ENCODE results near the gene CAMK2D.

The CAMK2D gene

GRCh38 chr4:113500424-113500823 is 261.1 kb downstream of the CAMK2D start:
- H2BK12ac ChIP-seq (ENCODE audit: low read length): no peak overlapping the region
- H2BK5ac ChIP-seq (ENCODE audit: low read length): no peak overlapping the region
- no peak overlapping the region for H3K14ac ChIP-seq (ENCODE audit: low read length)
- no peak overlapping the region for H3K27ac ChIP-seq (replicated peaks; ENCODE audit: low read length)
- peaks cover 5 to 9% of the 10 kb centered on the region in 2 donors for H3K9me3 ChIP-seq (replicated peaks in 1 of 2; ENCODE audit: control insufficient read depth in 2 of 2, insufficient read depth in 1 of 2, low read depth in 1 of 2, low read length in 2 of 2)
- no CpG with 5 or more reads among the region's 4 CpGs for WGBS, 2 donors (ENCODE audit: extremely low coverage in 2 of 2, insufficient read length in 2 of 2, insufficient replicate concordance in 1 of 2)
- no peaks in the 10 kb centered on the region for H3K79me1 ChIP-seq (ENCODE audit: low read depth, low read length)
- H3K9ac ChIP-seq (ENCODE audit: low read depth, low read length, poor library complexity): no peak overlapping the region
- peaks cover 2% of the 10 kb centered on the region in 2 donors for H3K4me1 ChIP-seq (ENCODE audit: control insufficient read depth in 2 of 2, insufficient read depth in 1 of 2, low read depth in 1 of 2, low read length in 2 of 2)
- H2AFZ ChIP-seq (ENCODE audit: low read length): no peak overlapping the region
- H3K4me2 ChIP-seq (ENCODE audit: insufficient read depth, low read length, poor library complexity, severe bottlenecking): no peak overlapping the region
- no peak overlapping the region for H2AK5ac ChIP-seq (ENCODE audit: low read depth, low read length)
- H3K4ac ChIP-seq (ENCODE audit: low read length): no peak overlapping the region
- H4K91ac ChIP-seq (ENCODE audit: low read depth, low read length, poor library complexity): no peak overlapping the region
- no peaks in the 10 kb centered on the region for H3K27me3 ChIP-seq (ENCODE audit: control insufficient read depth in 3 of 3, insufficient read depth in 3 of 3, low read depth in 1 of 3, low read length in 3 of 3)
- H3K4me3 ChIP-seq (ENCODE audit: low read length in 2 of 2): no peak overlapping the region
- H3K36me3 ChIP-seq (replicated peaks in 1 of 2; ENCODE audit: control insufficient read depth in 2 of 2, insufficient read depth in 2 of 2, low read length in 2 of 2): peaks cover 8 to 17% of the 10 kb centered on the region in 2 donors
- H4K8ac ChIP-seq (ENCODE audit: low read depth, low read length): no peak overlapping the region
- no peak overlapping the region for H3K18ac ChIP-seq (ENCODE audit: low read length)
- H2BK15ac ChIP-seq (ENCODE audit: low read length): no peak overlapping the region
- DNase-seq (ENCODE audit: low spot score): no peak
- H3K23ac ChIP-seq (ENCODE audit: low read depth, low read length, poor library complexity): no peak overlapping the region
- H2BK120ac ChIP-seq (ENCODE audit: low read depth, low read length): no peak overlapping the region

- no peak overlapping the region for H2BK120ac ChIP-seq (ENCODE audit: low read depth, low read length)
- no peaks in the 10 kb centered on the region for H3K27me3 ChIP-seq (ENCODE audit: control insufficient read depth in 3 of 3, insufficient read depth in 3 of 3, low read depth in 1 of 3, low read length in 3 of 3)
- no peak overlapping the region for H2BK12ac ChIP-seq (ENCODE audit: low read length)
- WGBS, 2 donors (ENCODE audit: extremely low coverage in 2 of 2, insufficient read length in 2 of 2, insufficient replicate concordance in 1 of 2): no CpG with 5 or more reads among the region's 1 CpG
- H3K18ac ChIP-seq (ENCODE audit: low read length): no peak overlapping the region
- no peak overlapping the region for H2BK15ac ChIP-seq (ENCODE audit: low read length)
- H3K4me2 ChIP-seq (ENCODE audit: insufficient read depth, low read length, poor library complexity, severe bottlenecking): no peak overlapping the region
- peaks cover 5 to 15% of the 10 kb centered on the region in 2 donors for H3K9me3 ChIP-seq (replicated peaks in 1 of 2; ENCODE audit: control insufficient read depth in 2 of 2, insufficient read depth in 1 of 2, low read depth in 1 of 2, low read length in 2 of 2)
- no peak overlapping the region for H3K23ac ChIP-seq (ENCODE audit: low read depth, low read length, poor library complexity)
- no peak overlapping the region for H2AK5ac ChIP-seq (ENCODE audit: low read depth, low read length)
- H3K4me3 ChIP-seq (ENCODE audit: low read length in 2 of 2): no peak overlapping the region
- H2AFZ ChIP-seq (ENCODE audit: low read length): no peak overlapping the region
- H3K79me1 ChIP-seq (ENCODE audit: low read depth, low read length): no peaks in the 10 kb centered on the region
- H3K4me1 ChIP-seq (ENCODE audit: control insufficient read depth in 2 of 2, insufficient read depth in 1 of 2, low read depth in 1 of 2, low read length in 2 of 2): peaks cover 2% of the 10 kb centered on the region in 2 donors
- no peak overlapping the region for H3K4ac ChIP-seq (ENCODE audit: low read length)
- peaks cover 5 to 16% of the 10 kb centered on the region in 2 donors for H3K36me3 ChIP-seq (replicated peaks in 1 of 2; ENCODE audit: control insufficient read depth in 2 of 2, insufficient read depth in 2 of 2, low read length in 2 of 2)
- H3K14ac ChIP-seq (ENCODE audit: low read length): no peak overlapping the region
- no peak overlapping the region for H2BK5ac ChIP-seq (ENCODE audit: low read length)
- H3K9ac ChIP-seq (ENCODE audit: low read depth, low read length, poor library complexity): no peak overlapping the region
- H3K27ac ChIP-seq (replicated peaks; ENCODE audit: low read length): no peak overlapping the region
- no peak for DNase-seq (ENCODE audit: low spot score)
- H4K8ac ChIP-seq (ENCODE audit: low read depth, low read length): no peak overlapping the region
- no peak overlapping the region for H4K91ac ChIP-seq (ENCODE audit: low read depth, low read length, poor library complexity)
Observed at GRCh38 chr4:113499696-113500095, 261.8 kb downstream of the CAMK2D start.

GRCh38 chr4:113499166-113499565 is 262.4 kb downstream of the CAMK2D start:
- H3K4me2 ChIP-seq (ENCODE audit: insufficient read depth, low read length, poor library complexity, severe bottlenecking): no peak overlapping the region
- H3K23ac ChIP-seq (ENCODE audit: low read depth, low read length, poor library complexity): no peak overlapping the region
- no peak overlapping the region for H2AK5ac ChIP-seq (ENCODE audit: low read depth, low read length)
- H3K9ac ChIP-seq (ENCODE audit: low read depth, low read length, poor library complexity): no peak overlapping the region
- H2BK12ac ChIP-seq (ENCODE audit: low read length): no peak overlapping the region
- H3K4me3 ChIP-seq (ENCODE audit: low read length in 2 of 2): no peak overlapping the region
- H3K4ac ChIP-seq (ENCODE audit: low read length): no peak overlapping the region
- H3K9me3 ChIP-seq (replicated peaks in 1 of 2; ENCODE audit: control insufficient read depth in 2 of 2, insufficient read depth in 1 of 2, low read depth in 1 of 2, low read length in 2 of 2): peaks cover 5 to 15% of the 10 kb centered on the region in 2 donors
- peaks cover 5 to 16% of the 10 kb centered on the region in 2 donors for H3K36me3 ChIP-seq (replicated peaks in 1 of 2; ENCODE audit: control insufficient read depth in 2 of 2, insufficient read depth in 2 of 2, low read length in 2 of 2)
- H3K4me1 ChIP-seq (ENCODE audit: control insufficient read depth in 2 of 2, insufficient read depth in 1 of 2, low read depth in 1 of 2, low read length in 2 of 2): peaks cover 2% of the 10 kb centered on the region in 2 donors
- no peak for DNase-seq (ENCODE audit: low spot score)
- no peak overlapping the region for H3K18ac ChIP-seq (ENCODE audit: low read length)
- no peaks in the 10 kb centered on the region for H3K27me3 ChIP-seq (ENCODE audit: control insufficient read depth in 3 of 3, insufficient read depth in 3 of 3, low read depth in 1 of 3, low read length in 3 of 3)
- no peak overlapping the region for H4K91ac ChIP-seq (ENCODE audit: low read depth, low read length, poor library complexity)
- H2BK15ac ChIP-seq (ENCODE audit: low read length): no peak overlapping the region
- WGBS, 2 donors (ENCODE audit: extremely low coverage in 2 of 2, insufficient read length in 2 of 2, insufficient replicate concordance in 1 of 2): no CpG with 5 or more reads among the region's 1 CpG
- H3K27ac ChIP-seq (replicated peaks; ENCODE audit: low read length): no peak overlapping the region
- no peaks in the 10 kb centered on the region for H3K79me1 ChIP-seq (ENCODE audit: low read depth, low read length)
- no peak overlapping the region for H4K8ac ChIP-seq (ENCODE audit: low read depth, low read length)
- H3K14ac ChIP-seq (ENCODE audit: low read length): no peak overlapping the region
- H2BK5ac ChIP-seq (ENCODE audit: low read length): no peak overlapping the region
- no peak overlapping the region for H2BK120ac ChIP-seq (ENCODE audit: low read depth, low read length)
- no peak overlapping the region for H2AFZ ChIP-seq (ENCODE audit: low read length)

- WGBS, 2 donors (ENCODE audit: extremely low coverage in 2 of 2, insufficient read length in 2 of 2, insufficient replicate concordance in 1 of 2): no CpG with 5 or more reads among the region's 3 CpGs
- no peak overlapping the region for H3K14ac ChIP-seq (ENCODE audit: low read length)
- no peak overlapping the region for H3K18ac ChIP-seq (ENCODE audit: low read length)
- no peak overlapping the region for H3K9ac ChIP-seq (ENCODE audit: low read depth, low read length, poor library complexity)
- no peak overlapping the region for H2BK15ac ChIP-seq (ENCODE audit: low read length)
- H4K91ac ChIP-seq (ENCODE audit: low read depth, low read length, poor library complexity): no peak overlapping the region
- no peak overlapping the region for H2BK120ac ChIP-seq (ENCODE audit: low read depth, low read length)
- H3K27me3 ChIP-seq (ENCODE audit: control insufficient read depth in 3 of 3, insufficient read depth in 3 of 3, low read depth in 1 of 3, low read length in 3 of 3): no peaks in the 10 kb centered on the region
- H3K36me3 ChIP-seq (replicated peaks in 1 of 2; ENCODE audit: control insufficient read depth in 2 of 2, insufficient read depth in 2 of 2, low read length in 2 of 2): peaks cover 5 to 16% of the 10 kb centered on the region in 2 donors
- no peak overlapping the region for H2AFZ ChIP-seq (ENCODE audit: low read length)
- H2BK5ac ChIP-seq (ENCODE audit: low read length): no peak overlapping the region
- no peak overlapping the region for H4K8ac ChIP-seq (ENCODE audit: low read depth, low read length)
- H3K4me1 ChIP-seq (ENCODE audit: control insufficient read depth in 2 of 2, insufficient read depth in 1 of 2, low read depth in 1 of 2, low read length in 2 of 2): peaks cover 2% of the 10 kb centered on the region in 2 donors
- H3K79me1 ChIP-seq (ENCODE audit: low read depth, low read length): no peaks in the 10 kb centered on the region
- no peak overlapping the region for H2AK5ac ChIP-seq (ENCODE audit: low read depth, low read length)
- H3K4me2 ChIP-seq (ENCODE audit: insufficient read depth, low read length, poor library complexity, severe bottlenecking): no peak overlapping the region
- no peak overlapping the region for H2BK12ac ChIP-seq (ENCODE audit: low read length)
- peaks cover 5 to 14% of the 10 kb centered on the region in 2 donors for H3K9me3 ChIP-seq (replicated peaks in 1 of 2; ENCODE audit: control insufficient read depth in 2 of 2, insufficient read depth in 1 of 2, low read depth in 1 of 2, low read length in 2 of 2)
- H3K23ac ChIP-seq (ENCODE audit: low read depth, low read length, poor library complexity): no peak overlapping the region
- peak overlapping the region; percentile 10 for H3K27ac ChIP-seq (replicated peaks; ENCODE audit: low read length)
- peak; percentile 1 for DNase-seq (ENCODE audit: low spot score)
- no peak overlapping the region for H3K4ac ChIP-seq (ENCODE audit: low read length)
- no peak overlapping the region for H3K4me3 ChIP-seq (ENCODE audit: low read length in 2 of 2)
Observed at GRCh38 chr4:113497154-113497884, 264.2 kb downstream of the CAMK2D start.
